RWPE1 (cell line): ENCODE results near the gene HIVEP3.

Experiments used
- CTCF ChIA-PET: fragments of 350-600 bp; sonication (Branson Sonifier 250); formaldehyde crosslinking; extraction: SDS; loops from one replicate; lab custom pipeline; 2021; lab: Yijun Ruan, JAX
- POLR2A ChIA-PET: fragments of 400-600 bp; formaldehyde crosslinking; extraction: SDS; loops from one replicate; lab custom pipeline; 2020; ENCODE audit warnings: antibody characterized with exemption; ENCODE audit not compliant: low non-redundant PET; lab: Yijun Ruan, JAX
- DNase-seq: peaks from one replicate; pipeline ENCODE4 v3.0.0; 2012; ENCODE audit warnings: low spot score
- H3K27ac ChIP-seq: fragments of 450-650 bp; 2 replicates; pipeline ENCODE4 v1.5.1; 2017
- TF ChIP-seq, protein P1 (sequence below): fragments of 450-650 bp; conservative IDR thresholded peaks from 2 replicates; pipeline ENCODE4 v1.5.1; 2017; ENCODE audit warnings: low read depth, mild to moderate bottlenecking

HIVEP3 gene

DNA sequence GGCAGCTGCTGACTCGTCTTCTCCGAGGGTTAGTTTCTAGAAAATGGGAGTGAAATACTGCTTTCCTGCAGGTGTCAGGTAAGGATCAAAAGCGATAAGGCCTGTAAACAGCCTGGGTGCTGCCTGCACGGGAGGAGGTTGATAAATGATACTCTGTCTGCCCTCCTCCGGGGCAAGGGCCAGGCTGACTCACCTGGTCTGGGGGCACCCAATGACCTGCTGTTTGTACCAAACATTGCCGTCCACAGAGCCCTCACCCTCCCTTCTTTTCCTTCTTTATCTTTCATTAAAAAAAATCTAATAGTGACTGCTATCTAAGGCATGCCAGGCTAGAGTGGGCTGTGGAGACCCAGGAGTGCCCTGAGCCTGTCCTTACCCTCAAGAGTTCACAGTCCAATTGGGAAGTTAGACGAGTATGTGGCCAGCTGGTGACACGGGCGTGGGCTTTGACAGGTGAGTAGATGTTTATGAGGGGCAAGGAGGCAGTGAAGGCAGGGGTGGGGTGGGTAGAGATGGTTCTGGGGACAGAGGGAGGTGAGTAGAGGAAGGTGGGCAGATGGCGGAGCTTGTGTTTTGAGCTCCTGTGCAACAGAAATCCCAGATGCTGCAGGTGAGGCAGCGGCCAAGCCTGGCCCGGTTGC lies 450.5 kb downstream of the HIVEP3 start:
- no peak for DNase-seq
- POLR2A ChIA-PET, result no interaction called here
- CTCF ChIA-PET, result interaction anchor here (0.6 kb wide), 1 partner anchor 13 kb away, joined by 3 read pairs; no protein-coding TSS in a partner anchor

DNA sequence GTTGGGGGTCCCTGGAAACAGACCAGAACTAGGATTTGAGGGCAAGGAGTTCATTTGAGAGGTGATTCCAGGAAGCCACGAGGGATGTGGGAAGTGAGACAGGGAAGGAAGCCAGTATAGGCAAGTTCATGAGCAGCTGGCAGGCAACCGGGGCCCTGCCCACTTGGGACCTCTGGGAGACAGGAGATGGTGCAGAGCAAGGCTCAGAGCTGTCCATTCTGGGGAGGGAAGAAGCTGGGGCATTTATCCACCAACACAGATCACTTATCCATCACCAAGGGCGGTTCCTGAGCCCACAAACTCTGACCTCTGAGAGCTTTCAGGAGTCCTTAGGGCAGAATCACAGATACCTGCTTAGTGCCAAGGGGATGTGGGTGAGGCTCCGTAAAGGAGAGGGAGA lies 451.0 kb downstream of the HIVEP3 start:
- CTCF ChIA-PET, result no interaction called here
- TF ChIP-seq, protein P1, sequence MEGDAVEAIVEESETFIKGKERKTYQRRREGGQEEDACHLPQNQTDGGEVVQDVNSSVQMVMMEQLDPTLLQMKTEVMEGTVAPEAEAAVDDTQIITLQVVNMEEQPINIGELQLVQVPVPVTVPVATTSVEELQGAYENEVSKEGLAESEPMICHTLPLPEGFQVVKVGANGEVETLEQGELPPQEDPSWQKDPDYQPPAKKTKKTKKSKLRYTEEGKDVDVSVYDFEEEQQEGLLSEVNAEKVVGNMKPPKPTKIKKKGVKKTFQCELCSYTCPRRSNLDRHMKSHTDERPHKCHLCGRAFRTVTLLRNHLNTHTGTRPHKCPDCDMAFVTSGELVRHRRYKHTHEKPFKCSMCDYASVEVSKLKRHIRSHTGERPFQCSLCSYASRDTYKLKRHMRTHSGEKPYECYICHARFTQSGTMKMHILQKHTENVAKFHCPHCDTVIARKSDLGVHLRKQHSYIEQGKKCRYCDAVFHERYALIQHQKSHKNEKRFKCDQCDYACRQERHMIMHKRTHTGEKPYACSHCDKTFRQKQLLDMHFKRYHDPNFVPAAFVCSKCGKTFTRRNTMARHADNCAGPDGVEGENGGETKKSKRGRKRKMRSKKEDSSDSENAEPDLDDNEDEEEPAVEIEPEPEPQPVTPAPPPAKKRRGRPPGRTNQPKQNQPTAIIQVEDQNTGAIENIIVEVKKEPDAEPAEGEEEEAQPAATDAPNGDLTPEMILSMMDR, result no peak
- POLR2A ChIA-PET, result no interaction called here
- H3K27ac ChIP-seq, result peak overlapping the region; percentile 90
- DNase-seq, result no peak

More for the DNA sequence above, 450.5 kb downstream of the HIVEP3 start:
- H3K27ac ChIP-seq, result peak overlapping the region; percentile 90
- TF ChIP-seq, protein P1, result no peak

DNA sequence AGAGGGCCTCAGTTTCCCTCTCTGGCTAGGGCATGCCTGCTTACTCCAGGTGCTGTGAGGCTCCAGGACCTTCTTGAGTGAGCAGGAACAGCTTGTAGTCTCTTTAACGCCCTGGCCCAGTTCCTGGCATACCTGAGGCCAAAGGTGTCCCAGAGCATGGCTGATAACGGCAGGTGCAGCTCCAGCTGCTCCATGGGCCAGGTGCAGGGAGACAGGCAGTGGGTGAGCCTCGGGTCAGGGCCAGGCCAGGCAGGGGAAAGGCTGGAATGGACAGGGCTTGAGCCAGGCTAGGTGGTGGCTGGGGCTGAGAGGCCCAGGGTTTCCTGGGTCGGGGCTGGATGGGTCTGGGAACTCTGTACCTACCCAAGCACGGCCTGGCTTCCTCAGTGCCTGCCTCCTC lies 452.6 kb downstream of the HIVEP3 start:
- CTCF ChIA-PET, result interaction anchor here (0.6 to 1.2 kb wide), 3 partner anchors 8 to 183 kb away, joined by 3 to 6 read pairs (median 3); no protein-coding TSS in a partner anchor
- H3K27ac ChIP-seq, result peak overlapping the region; percentile 90
- TF ChIP-seq, protein P1, result no peak
- no peak for DNase-seq
- POLR2A ChIA-PET, result no interaction called here

DNA sequence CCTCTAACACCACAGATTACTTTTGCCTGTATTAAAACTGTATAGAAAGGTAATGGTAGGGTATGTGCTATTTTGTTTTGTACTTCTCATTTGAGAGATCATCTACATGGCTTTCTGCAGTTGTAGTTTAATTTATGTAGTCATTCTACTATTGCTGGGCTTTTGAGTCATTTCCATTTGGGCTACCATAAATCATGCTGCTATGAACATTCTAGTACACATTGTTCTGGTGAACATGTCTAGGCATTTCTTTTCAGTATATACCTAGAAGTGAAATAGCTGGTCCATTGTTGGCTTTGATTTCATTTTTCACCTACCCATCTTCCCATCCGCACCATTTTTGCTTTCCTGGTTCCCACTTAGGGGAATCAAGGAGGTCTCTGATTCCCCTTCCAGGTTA lies 453.0 kb downstream of the HIVEP3 start:
- TF ChIP-seq, protein P1, result no peak
- ChIA-PET CTCF (no interaction called here), POLR2A (no interaction called here)
- peak overlapping the region; percentile 90 for H3K27ac ChIP-seq
- DNase-seq, result peak; percentile 47

DNA sequence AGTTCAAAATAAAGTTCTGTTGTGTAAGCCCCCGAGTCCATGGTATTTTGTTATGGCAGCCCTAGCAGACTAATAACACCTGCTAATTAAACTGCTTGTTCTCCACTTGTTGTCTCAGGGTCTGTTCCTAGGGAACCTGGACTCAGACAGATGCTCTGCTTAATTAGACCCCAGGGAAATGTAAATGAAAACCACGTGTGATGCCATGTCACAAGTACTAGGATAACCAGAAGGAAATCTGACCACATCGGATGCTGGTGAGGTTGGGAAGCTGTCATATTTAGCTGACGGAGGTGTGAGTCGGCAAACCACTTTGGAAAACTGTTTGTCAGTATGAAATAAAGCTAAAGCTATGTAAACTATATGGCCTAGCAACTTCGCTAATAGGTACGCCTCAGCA lies 453.8 kb downstream of the HIVEP3 start:
- ChIA-PET POLR2A (no interaction called here), CTCF (interaction anchor here (1.0 kb wide), 1 partner anchor 46 kb away, joined by 3 read pairs; no protein-coding TSS in a partner anchor)
- TF ChIP-seq, protein P1, result no peak
- H3K27ac ChIP-seq, result no peak overlapping the region
- DNase-seq, result no peak

DNA sequence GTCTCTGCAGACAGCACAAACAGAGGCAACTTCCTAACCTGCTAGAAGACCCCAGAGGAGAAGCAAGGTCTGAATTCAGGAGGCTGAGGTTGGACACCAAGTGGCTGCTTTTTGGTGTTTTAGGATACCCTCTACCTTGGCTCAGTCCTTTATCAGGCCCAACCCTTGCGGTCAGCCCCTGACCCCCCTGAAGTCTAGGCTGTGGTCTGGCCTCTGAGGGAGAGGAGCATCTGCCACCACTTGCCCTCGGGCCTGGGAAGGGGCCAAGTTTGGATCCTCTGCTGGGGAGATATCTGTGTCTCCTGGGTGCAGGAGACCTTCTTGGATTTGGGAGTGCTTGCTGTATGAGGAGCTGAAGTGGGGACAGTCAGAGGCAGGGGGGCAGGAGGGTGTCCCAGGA lies 455.2 kb downstream of the HIVEP3 start:
- TF ChIP-seq, protein P1, result no peak
- CTCF ChIA-PET, result no interaction called here
- POLR2A ChIA-PET, result no interaction called here
- no peak for DNase-seq
- peak overlapping the region; percentile 72 for H3K27ac ChIP-seq
